H1 (cell line): ENCODE data around the gene FH. TPM values are rescaled to one million over a fixed set of nuclear protein-coding genes. Genes with fewer than 3 reads are reported as not detected.

ENCODE experiments used
- EZH2 ChIP-seq: fragments of 200-600 bp; sonication (generic); IDR thresholded peaks from 2 replicates; pipeline ENCODE4 v1.7.1; 2012; ENCODE audit warnings: low read depth, mild to moderate bottlenecking, moderate library complexity, low read length, inconsistent platforms; ENCODE audit not compliant: severe bottlenecking
- PHF8 ChIP-seq: fragments of 200-600 bp; sonication (generic); conservative IDR thresholded peaks from 2 replicates; pipeline ENCODE4 v1.7.1; 2012; ENCODE audit warnings: low read depth, mild to moderate bottlenecking, inconsistent platforms, low read length, moderate library complexity
- polyA plus RNA-seq, 7 experiments: library from polyadenylated mRNA; depleted of rRNA in 3 of 7; stranded (reverse) in 5 of 7; unstranded in 2 of 7; fragments of >200 nt in 5 of 7; fragments of 200-250 nt in 2 of 7; gene quantifications; 1 replicate in 5 of 7; 2 replicates in 1 of 7; 4 replicates in 1 of 7; pipeline versions ENCODE4 v1.2.1 to v1.2.3, GENCODE V29; 2011 to 2013; ENCODE audit warnings: missing spikeins in 2 of 7, mixed read lengths in 2 of 7
- total RNA-seq: library from RNA; stranded (reverse); fragmentation: NEBNext Ultra II Directional; extraction: Animal tissue kit (Norgen Biotek cat#: 25700); gene quantifications from 2 replicates; pipeline ENCODE4 v1.2.1, GENCODE V29; 2021

Gene FH
- total and polyA plus RNA-seq, 2 of the 8 experiments (the other 6 are each of a cell fraction or from before 2014, with no cell fraction given) = 45.0 to 81.9 TPM

- TF ChIP-seq EZH2 (no peak), PHF8 (no peak)
Measured at GRCh38 chr1:241503444-241503843, 16.1 kb downstream of the FH start (continued).
